HCT116 (cell line): Measurements from ENCODE around the gene GPATCH8. TPM values are rescaled to one million over a fixed set of nuclear protein-coding genes. Genes with fewer than 3 reads are reported as not detected.

Source experiments
- ATAC-seq: fragments of 200-7000 bp; cut with Tn5 transposase; 2 replicates; pipeline ENCODE4 v1.9.1; 2020; ENCODE audit warnings: mild to moderate bottlenecking, moderate library complexity
- BruUV-seq: library from RNA; stranded (reverse); fragments of 400-500 nt; replicated peaks from 2 replicates; lab custom pipeline; 2021; lab: Mats Ljungman, UMichigan
- CTCF ChIA-PET: fragments of 300-600 bp; sonication (Branson Sonifier 250); formaldehyde crosslinking; loops from one replicate; lab custom pipeline; 2021; ENCODE audit warnings: antibody characterized with exemption; lab: Charles Lee
- POLR2A ChIA-PET: fragments of 300-600, 350-600 bp; sonication (Branson Sonifier 250); formaldehyde crosslinking; loops from one replicate; lab custom pipeline; 2021; ENCODE audit warnings: antibody characterized with exemption; lab: Charles Lee
- RAD21 ChIA-PET, 2 experiments: fragments of 300-600 bp; sonication (Branson Sonifier 250); formaldehyde crosslinking; loops; one replicate each; lab custom pipeline; 2023; ENCODE audit warnings: low total read pairs in 2 of 2; ENCODE audit not compliant: uncharacterized antibody in 2 of 2, unreplicated experiment in 2 of 2, low non-redundant PET in 1 of 2; lab: Charles Lee
- DNase-seq: peaks from one replicate; pipeline ENCODE4 v3.0.0-alpha.2; 2010; ENCODE audit warnings: low read depth, low spot score
- H2AFZ ChIP-seq: fragments of 200-600 bp; shearing (Covaris generic), sonication (generic); 2 replicates; pipeline ENCODE4 v1.6.1; 2017; ENCODE audit warnings: low read depth, mixed run types, mixed read lengths, antibody characterized with exemption, low read length; ENCODE audit not compliant: poor library complexity, severe bottlenecking
- H3K27ac ChIP-seq: 2 replicates; pipeline ENCODE4 v1.5.1; 2012; ENCODE audit warnings: low read depth, low read length
- H3K27me3 ChIP-seq: fragments of 200-600 bp; sonication (generic); 2 replicates; pipeline ENCODE4 v1.6.1; 2016; ENCODE audit warnings: mixed run types, low read length, mixed read lengths; ENCODE audit not compliant: insufficient read depth
- H3K36me3 ChIP-seq, 2 experiments: fragments of 200-500 bp in 1 of 2; fragments of 200-600 bp in 1 of 2; sonication (Bioruptor generic) in 1 of 2; sonication (generic) in 1 of 2; 2 replicates each; pipeline versions ENCODE4 v1.5.1 to v1.6.1; 2014 to 2016; ENCODE audit warnings: low read length in 2 of 2, inconsistent platforms in 1 of 2, mixed read lengths in 1 of 2, mixed run types in 1 of 2; ENCODE audit not compliant: insufficient read depth in 2 of 2, control insufficient read depth in 1 of 2
- H3K4me1 ChIP-seq, 2 experiments: fragments of 200-600 bp in 1 of 2; sonication (generic) in 1 of 2; 2 replicates each; pipeline versions ENCODE4 v1.5.1 to v1.6.1; 2012 to 2017; ENCODE audit warnings: low read length in 2 of 2, inconsistent platforms in 1 of 2, mild to moderate bottlenecking in 1 of 2, mixed read lengths in 1 of 2, mixed run types in 1 of 2, moderate library complexity in 1 of 2; ENCODE audit not compliant: insufficient read depth in 2 of 2, control insufficient read depth in 1 of 2
- H3K4me2 ChIP-seq: fragments of 200-600 bp; sonication (generic); 2 replicates; pipeline ENCODE4 v1.6.1; 2017; ENCODE audit warnings: mixed run types, low read length, mixed read lengths
- H3K4me3 ChIP-seq, 2 experiments: fragments of 200-600 bp in 1 of 2; sonication (generic) in 1 of 2; replicated peaks in 1 of 2; 2 replicates each; pipeline ENCODE4 v1.5.1; 2011 to 2016; ENCODE audit warnings: low read length in 2 of 2, control low read depth in 1 of 2, low read depth in 1 of 2, mild to moderate bottlenecking in 1 of 2, mixed read lengths in 1 of 2, mixed run types in 1 of 2
- H3K79me2 ChIP-seq: fragments of 200-600 bp; sonication (generic); 2 replicates; pipeline ENCODE4 v1.6.1; 2017; ENCODE audit warnings: mild to moderate bottlenecking, mixed run types, low read length, moderate library complexity, mixed read lengths; ENCODE audit not compliant: insufficient read depth
- H3K9ac ChIP-seq: fragments of 200-600 bp; sonication (generic); 2 replicates; pipeline ENCODE4 v1.6.1; 2016; ENCODE audit warnings: low read length, mixed read lengths
- H3K9me2 ChIP-seq: fragments of 200-600 bp; sonication (generic), shearing (Covaris generic); 2 replicates; pipeline ENCODE4 v1.6.1; 2017; ENCODE audit warnings: mixed run types, mild to moderate bottlenecking, moderate library complexity; ENCODE audit not compliant: insufficient read depth
- H3K9me3 ChIP-seq, 2 experiments: fragments of 200-500 bp in 1 of 2; fragments of 200-600 bp in 1 of 2; sonication (Bioruptor generic) in 1 of 2; sonication (generic) in 1 of 2; 2 replicates each; pipeline ENCODE4 v1.6.1; 2014 to 2017; ENCODE audit warnings: low read length in 2 of 2, mixed read lengths in 2 of 2, inconsistent platforms in 1 of 2, low read depth in 1 of 2, mild to moderate bottlenecking in 1 of 2, mixed run types in 1 of 2, moderate library complexity in 1 of 2; ENCODE audit not compliant: control insufficient read depth in 1 of 2, insufficient read depth in 1 of 2
- H4K20me1 ChIP-seq: fragments of 200-600 bp; sonication (generic), shearing (Covaris generic); 2 replicates; pipeline ENCODE4 v1.6.1; 2017; ENCODE audit warnings: mixed run types, mild to moderate bottlenecking, moderate library complexity; ENCODE audit not compliant: insufficient read depth
- CBX3 ChIP-seq: IDR thresholded peaks from 2 replicates; pipeline ENCODE4 v1.6.1; 2012; ENCODE audit warnings: low read depth
- CEBPB ChIP-seq: IDR thresholded peaks from 2 replicates; pipeline ENCODE4 v1.6.1; 2012; ENCODE audit warnings: low read depth
- CTCF ChIP-seq, 3 experiments: fragments of 200-600 bp in 1 of 3; sonication (generic) in 1 of 3; IDR thresholded peaks in 2 of 3; conservative IDR thresholded peaks in 1 of 3; 2 replicates each; pipeline ENCODE4 v1.5.1; 2012 to 2017; ENCODE audit warnings: low read depth in 2 of 3, low read length in 2 of 3, antibody characterized with exemption in 1 of 3, borderline replicate concordance in 1 of 3, control low read depth in 1 of 3, mild to moderate bottlenecking in 1 of 3, mixed read lengths in 1 of 3, mixed run types in 1 of 3, moderate library complexity in 1 of 3; ENCODE audit not compliant: insufficient read depth in 1 of 3
- EGR1 ChIP-seq: IDR thresholded peaks from 2 replicates; pipeline ENCODE4 v1.6.1; 2012; ENCODE audit warnings: low read depth
- ELF1 ChIP-seq: IDR thresholded peaks from 2 replicates; pipeline ENCODE4 v1.6.1; 2012; ENCODE audit warnings: low read depth, borderline replicate concordance
- FOSL1 ChIP-seq: IDR thresholded peaks from 2 replicates; pipeline ENCODE4 v1.6.1; 2012; ENCODE audit warnings: low read depth
- JUND ChIP-seq: IDR thresholded peaks from 2 replicates; pipeline ENCODE4 v1.6.1; 2012
- POLR2A ChIP-seq: IDR thresholded peaks from 2 replicates; pipeline ENCODE4 v1.7.0; 2011; ENCODE audit warnings: borderline replicate concordance; ENCODE audit not compliant: insufficient read depth, insufficient read length; ENCODE audit errors: extremely low read depth
- RAD21 ChIP-seq: IDR thresholded peaks from 2 replicates; pipeline ENCODE4 v1.6.1; 2012; ENCODE audit warnings: low read depth, mild to moderate bottlenecking
- REST ChIP-seq: IDR thresholded peaks from 2 replicates; pipeline ENCODE4 v1.6.1; 2012; ENCODE audit warnings: low read depth
- SIN3A ChIP-seq: IDR thresholded peaks from 2 replicates; pipeline ENCODE4 v1.6.1; 2012; ENCODE audit warnings: low read depth
- SP1 ChIP-seq: IDR thresholded peaks from 2 replicates; pipeline ENCODE4 v1.6.1; 2012; ENCODE audit warnings: low read depth
- SRF ChIP-seq: IDR thresholded peaks from 2 replicates; pipeline ENCODE4 v1.6.1; 2012; ENCODE audit warnings: low read depth
- TCF7L2 ChIP-seq: IDR thresholded peaks from 2 replicates; pipeline ENCODE4 v1.7.0; 2011; ENCODE audit warnings: borderline replicate concordance, inconsistent platforms; ENCODE audit not compliant: insufficient read depth, insufficient read length; ENCODE audit errors: extremely low read depth
- YY1 ChIP-seq: IDR thresholded peaks from 2 replicates; pipeline ENCODE4 v1.6.1; 2011; ENCODE audit warnings: low read length, low read depth, moderate library complexity, mild to moderate bottlenecking; ENCODE audit not compliant: insufficient replicate concordance; ENCODE audit errors: extremely low read depth
- intact Hi-C: fragments of 100-400 bp; cut with micrococcal nuclease; formaldehyde crosslinking; loops from 2 replicates; pipeline ENCODE4 v1.10.0; 2022
- total RNA-seq: library from RNA; stranded (reverse); gene quantifications from one replicate; pipeline ENCODE4 v1.2.1, GENCODE V29; 2021; ENCODE audit not compliant: unreplicated experiment

GPATCH8 gene
- total RNA-seq, 1 experiment from 2014 or later: 28.7 TPM

- H2AFZ ChIP-seq: no peak overlapping the region
- CTCF ChIA-PET: no interaction called here
- no peaks in the 10 kb centered on the region for H3K9me3 ChIP-seq
- DNase-seq (no peak), ATAC-seq (no peak)
- no peaks in the 10 kb centered on the region for H4K20me1 ChIP-seq
- TF ChIP-seq SIN3A: no peak
- peaks cover 0 to 4% of the 10 kb centered on the region in 2 experiments; a peak in 1 of 4 replicates for H3K36me3 ChIP-seq
- no peak overlapping the region for H3K9ac ChIP-seq
- no TSS peak for BruUV-seq
- H3K4me3 ChIP-seq: no peak overlapping the region
- no peaks in the 10 kb centered on the region for H3K79me2 ChIP-seq
- no peak overlapping the region for H3K4me2 ChIP-seq
- intact Hi-C loops: no loop called here
- no peaks in the 10 kb centered on the region for H3K4me1 ChIP-seq
- RAD21 ChIA-PET: no interaction called here
- no peaks in the 10 kb centered on the region for H3K27me3 ChIP-seq
- POLR2A ChIA-PET: no interaction called here
- H3K27ac ChIP-seq: no peak overlapping the region
- H3K9me2 ChIP-seq: no peaks in the 10 kb centered on the region
Measured at GRCh38 chr17:44355642-44356099, 147.5 kb downstream of the GPATCH8 start.

- Histone ChIP-seq H4K20me1 (no peaks in the 10 kb centered on the region), H2AFZ (no peak overlapping the region)
- CTCF ChIA-PET: no interaction called here
- TF ChIP-seq RAD21: no peak
- TF ChIP-seq SRF: no peak
- no peak for TF ChIP-seq YY1
- no peak for TF ChIP-seq FOSL1
- TF ChIP-seq CEBPB: no peak
- no peak for TF ChIP-seq TCF7L2
- TF ChIP-seq SP1: no peak
- TF ChIP-seq POLR2A: no peak
- no peak for TF ChIP-seq JUND
- TF ChIP-seq REST: no peak
- TF ChIP-seq ELF1: no peak
- TF ChIP-seq CTCF (IDR thresholded peaks at IDR 0.05 in 2 of 3, conservative IDR thresholded peaks at IDR 0.05 in 1 of 3; ENCODE audit: borderline replicate concordance in 1 of 3, insufficient read depth in 1 of 3, low read depth in 2 of 3, low read length in 2 of 3): no peak
- no peak for TF ChIP-seq CBX3
- no peak for TF ChIP-seq EGR1
Measured at GRCh38 chr17:44354582-44355561, 148.3 kb downstream of the GPATCH8 start.

More at GRCh38 chr17:44354582-44355561, 148.3 kb downstream of the GPATCH8 start:
- Histone ChIP-seq H3K4me2 (no peak overlapping the region), H3K4me3 (no peak overlapping the region), H3K9me3 (no peaks in the 10 kb centered on the region), H3K27me3 (no peaks in the 10 kb centered on the region), H3K36me3 (peaks cover 0 to 4% of the 10 kb centered on the region in 2 experiments; a peak in 1 of 4 replicates), H3K9ac (no peak overlapping the region), H3K79me2 (no peaks in the 10 kb centered on the region), H3K9me2 (no peaks in the 10 kb centered on the region), H3K4me1 (no peaks in the 10 kb centered on the region), H3K27ac (no peak overlapping the region)
- ChIA-PET POLR2A (no interaction called here), RAD21 (no interaction called here)
- DNase-seq: no peak
- BruUV-seq: no TSS peak
- intact Hi-C loops: no loop called here
- no peak for ATAC-seq
